Activated CD8-positive, alpha-beta memory T cell treated with anti-CD3 and anti-CD28 coated beads for 36 hours (primary cell): ENCODE results near the gene SLMAP. TPM values are rescaled to one million over a fixed set of nuclear protein-coding genes. Genes with fewer than 3 reads are reported as not detected.

Experiments
- CTCF ChIA-PET: fragments of 350-600 bp; sonication (Branson Sonifier 250); formaldehyde crosslinking; loops from one replicate; lab custom pipeline; 2021; ENCODE audit warnings: antibody characterized with exemption; lab: Charles Lee
- POLR2A ChIA-PET: fragments of 350-600 bp; sonication (Branson Sonifier 250); formaldehyde crosslinking; loops from one replicate; lab custom pipeline; 2021; ENCODE audit warnings: antibody characterized with exemption; lab: Charles Lee
- total RNA-seq, 2 experiments: library from RNA; stranded (reverse); gene quantifications; one replicate each; pipeline ENCODE4 v1.2.3, GENCODE V29; 2021

SLMAP gene
- total RNA-seq, 2 experiments from 2014 or later: 58.9 to 64.0 TPM

GRCh38 chr3:57815036-57815435 is 58.9 kb downstream of the SLMAP start:
- CTCF ChIA-PET: no interaction called here

GRCh38 chr3:57816471-57817095 is 60.5 kb downstream of the SLMAP start:
- ChIA-PET CTCF (interaction anchor here (0.6 to 1.0 kb wide), 3 partner anchors 26 to 204 kb away, joined by 3 to 5 read pairs (median 4); no protein-coding TSS in a partner anchor), POLR2A (no interaction called here)

More at GRCh38 chr3:57815036-57815435, 58.9 kb downstream of the SLMAP start:
- POLR2A ChIA-PET: no interaction called here

GRCh38 chr3:57818772-57819171 is 62.7 kb downstream of the SLMAP start:
- POLR2A ChIA-PET: no interaction called here
- CTCF ChIA-PET: no interaction called here

GRCh38 chr3:57820479-57820878 is 64.4 kb downstream of the SLMAP start:
- CTCF ChIA-PET: no interaction called here
- POLR2A ChIA-PET: no interaction called here

- POLR2A ChIA-PET: no interaction called here
- CTCF ChIA-PET: no interaction called here
Observed at GRCh38 chr3:57821765-57822164, 65.7 kb downstream of the SLMAP start.

- CTCF ChIA-PET: no interaction called here
- POLR2A ChIA-PET: no interaction called here
Observed at GRCh38 chr3:57822686-57823085, 66.6 kb downstream of the SLMAP start.

GRCh38 chr3:57825116-57825515 is 69.0 kb downstream of the SLMAP start:
- ChIA-PET CTCF (interaction anchor here (0.7 kb wide), 1 partner anchor 125 kb away, joined by 4 read pairs; no protein-coding TSS in a partner anchor), POLR2A (no interaction called here)

GRCh38 chr3:57826245-57826951 is 70.3 kb downstream of the SLMAP start:
- ChIA-PET CTCF (interaction anchor here (1.2 kb wide), 1 partner anchor 70 kb away, joined by 3 read pairs; the partner anchor contains the start of gene SLMAP), POLR2A (no interaction called here)

GRCh38 chr3:57826952-57827723 is 71.0 kb downstream of the SLMAP start:
- POLR2A ChIA-PET: no interaction called here
- CTCF ChIA-PET: interaction anchor here (1.2 kb wide), 1 partner anchor 71 kb away, joined by 3 read pairs; the partner anchor contains the start of gene SLMAP

- ChIA-PET CTCF (no interaction called here), POLR2A (no interaction called here)
Observed at GRCh38 chr3:57827757-57828156, 71.6 kb downstream of the SLMAP start.

- POLR2A ChIA-PET: no interaction called here
- CTCF ChIA-PET: no interaction called here
Observed at GRCh38 chr3:57832486-57832885, 76.4 kb downstream of the SLMAP start.

- ChIA-PET CTCF (no interaction called here), POLR2A (no interaction called here)
Observed at GRCh38 chr3:57832900-57833313, 76.8 kb downstream of the SLMAP start.

- ChIA-PET POLR2A (no interaction called here), CTCF (no interaction called here)
Observed at GRCh38 chr3:57833763-57834162, 77.7 kb downstream of the SLMAP start.

- CTCF ChIA-PET: no interaction called here
- POLR2A ChIA-PET: no interaction called here
Observed at GRCh38 chr3:57837686-57838085, 81.6 kb downstream of the SLMAP start.

- ChIA-PET CTCF (no interaction called here), POLR2A (no interaction called here)
Observed at GRCh38 chr3:57838627-57839026, 82.5 kb downstream of the SLMAP start.

- POLR2A ChIA-PET: no interaction called here
- CTCF ChIA-PET: no interaction called here
Observed at GRCh38 chr3:57840473-57840872, 84.4 kb downstream of the SLMAP start.

- ChIA-PET CTCF (no interaction called here), POLR2A (no interaction called here)
Observed at GRCh38 chr3:57841818-57842217, 85.7 kb downstream of the SLMAP start.

GRCh38 chr3:57848177-57848738 is 92.1 kb downstream of the SLMAP start:
- ChIA-PET POLR2A (no interaction called here), CTCF (no interaction called here)

- CTCF ChIA-PET: no interaction called here
- POLR2A ChIA-PET: no interaction called here
Observed at GRCh38 chr3:57851304-57851703, 95.2 kb downstream of the SLMAP start.

- POLR2A ChIA-PET: no interaction called here
- CTCF ChIA-PET: no interaction called here
Observed at GRCh38 chr3:57852896-57853295, 96.8 kb downstream of the SLMAP start.
